ENCODE measurements around the gene POU6F2. TPM values are rescaled to one million over a fixed set of nuclear protein-coding genes. Genes with fewer than 3 reads are reported as not detected.

Gene POU6F2
- total RNA-seq, 1 experiment from 2014 or later, result 0.27 TPM

DNA sequence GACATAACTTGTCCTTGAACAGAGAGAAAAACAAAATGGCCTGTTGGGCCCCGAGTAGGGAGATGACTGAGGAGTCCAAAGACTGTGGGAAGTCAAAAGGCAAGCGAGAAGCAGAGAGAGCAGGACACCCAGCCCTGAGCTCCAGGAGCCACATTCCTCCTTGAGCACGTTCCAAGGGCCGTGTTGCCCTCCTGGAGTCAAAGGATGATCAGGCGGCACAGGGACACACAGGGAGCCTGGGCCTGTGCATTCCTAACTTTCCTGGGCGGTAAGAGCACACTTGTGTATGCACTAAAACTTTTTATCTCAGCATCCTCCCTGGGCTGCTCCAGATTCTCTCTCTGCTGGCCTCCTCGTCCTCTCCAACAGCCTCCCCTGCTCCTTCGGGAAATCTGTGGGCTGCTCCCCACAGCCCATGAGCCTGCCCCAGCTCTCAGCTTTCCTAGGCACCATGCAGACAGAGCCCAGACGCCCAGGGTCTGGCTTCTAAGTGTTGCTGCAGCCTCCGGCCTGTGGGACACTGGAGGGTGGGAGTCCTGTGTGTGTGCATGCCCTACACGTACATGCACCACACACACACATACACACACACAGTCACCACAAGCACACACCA lies 281.8 kb downstream of the POU6F2 start:
- CTCF ChIA-PET, result no interaction called here
- POLR2A ChIA-PET, result no interaction called here
- DNase-seq (ENCODE audit: low read depth, low spot score) (no peak), ATAC-seq (no peak)
- Histone ChIP-seq H2AFZ (ENCODE audit: low read depth, low read length, poor library complexity, severe bottlenecking) (no peak overlapping the region), H3K27me3 (ENCODE audit: insufficient read depth, low read length) (peaks cover 19% of the 10 kb centered on the region), H3K27ac (ENCODE audit: low read depth, low read length) (no peak overlapping the region), H3K79me2 (ENCODE audit: insufficient read depth, low read length) (no peaks in the 10 kb centered on the region), H3K36me3 (ENCODE audit: control insufficient read depth in 1 of 2, insufficient read depth in 2 of 2, low read length in 2 of 2) (no peaks in the 10 kb centered on the region), H3K4me1 (ENCODE audit: control insufficient read depth in 1 of 2, insufficient read depth in 2 of 2, low read length in 2 of 2) (no peaks in the 10 kb centered on the region), H3K4me2 (ENCODE audit: low read length) (no peak overlapping the region), H3K4me3 (replicated peaks in 1 of 2; ENCODE audit: low read depth in 1 of 2, low read length in 2 of 2) (no peak overlapping the region), H3K9ac (ENCODE audit: low read length) (no peak overlapping the region), H4K20me1 (ENCODE audit: insufficient read depth) (no peaks in the 10 kb centered on the region), H3K9me2 (ENCODE audit: insufficient read depth) (no peaks in the 10 kb centered on the region), H3K9me3 (ENCODE audit: control insufficient read depth in 1 of 2, insufficient read depth in 1 of 2, low read depth in 1 of 2, low read length in 2 of 2) (no peaks in the 10 kb centered on the region)
- intact Hi-C loops (cut with micrococcal nuclease), result no loop called here
- RAD21 ChIA-PET (ENCODE audit: low non-redundant PET in 1 of 2, low total read pairs in 2 of 2, uncharacterized antibody in 2 of 2, unreplicated experiment in 2 of 2), result no interaction called here
- BruUV-seq (replicated peaks), result no TSS peak
- TF ChIP-seq, protein P1, sequence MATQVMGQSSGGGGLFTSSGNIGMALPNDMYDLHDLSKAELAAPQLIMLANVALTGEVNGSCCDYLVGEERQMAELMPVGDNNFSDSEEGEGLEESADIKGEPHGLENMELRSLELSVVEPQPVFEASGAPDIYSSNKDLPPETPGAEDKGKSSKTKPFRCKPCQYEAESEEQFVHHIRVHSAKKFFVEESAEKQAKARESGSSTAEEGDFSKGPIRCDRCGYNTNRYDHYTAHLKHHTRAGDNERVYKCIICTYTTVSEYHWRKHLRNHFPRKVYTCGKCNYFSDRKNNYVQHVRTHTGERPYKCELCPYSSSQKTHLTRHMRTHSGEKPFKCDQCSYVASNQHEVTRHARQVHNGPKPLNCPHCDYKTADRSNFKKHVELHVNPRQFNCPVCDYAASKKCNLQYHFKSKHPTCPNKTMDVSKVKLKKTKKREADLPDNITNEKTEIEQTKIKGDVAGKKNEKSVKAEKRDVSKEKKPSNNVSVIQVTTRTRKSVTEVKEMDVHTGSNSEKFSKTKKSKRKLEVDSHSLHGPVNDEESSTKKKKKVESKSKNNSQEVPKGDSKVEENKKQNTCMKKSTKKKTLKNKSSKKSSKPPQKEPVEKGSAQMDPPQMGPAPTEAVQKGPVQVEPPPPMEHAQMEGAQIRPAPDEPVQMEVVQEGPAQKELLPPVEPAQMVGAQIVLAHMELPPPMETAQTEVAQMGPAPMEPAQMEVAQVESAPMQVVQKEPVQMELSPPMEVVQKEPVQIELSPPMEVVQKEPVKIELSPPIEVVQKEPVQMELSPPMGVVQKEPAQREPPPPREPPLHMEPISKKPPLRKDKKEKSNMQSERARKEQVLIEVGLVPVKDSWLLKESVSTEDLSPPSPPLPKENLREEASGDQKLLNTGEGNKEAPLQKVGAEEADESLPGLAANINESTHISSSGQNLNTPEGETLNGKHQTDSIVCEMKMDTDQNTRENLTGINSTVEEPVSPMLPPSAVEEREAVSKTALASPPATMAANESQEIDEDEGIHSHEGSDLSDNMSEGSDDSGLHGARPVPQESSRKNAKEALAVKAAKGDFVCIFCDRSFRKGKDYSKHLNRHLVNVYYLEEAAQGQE (IDR thresholded peaks at IDR 0.05; ENCODE audit: low read depth), result no peak
- no peak for TF ChIP-seq SP1 (IDR thresholded peaks at IDR 0.05; ENCODE audit: low read depth)
- no peak for TF ChIP-seq EZH2 (IDR thresholded peaks at IDR 0.05)
- no peak for TF ChIP-seq CEBPB (IDR thresholded peaks at IDR 0.05; ENCODE audit: low read depth)
- TF ChIP-seq, protein P2, sequence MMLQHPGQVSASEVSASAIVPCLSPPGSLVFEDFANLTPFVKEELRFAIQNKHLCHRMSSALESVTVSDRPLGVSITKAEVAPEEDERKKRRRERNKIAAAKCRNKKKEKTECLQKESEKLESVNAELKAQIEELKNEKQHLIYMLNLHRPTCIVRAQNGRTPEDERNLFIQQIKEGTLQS (IDR thresholded peaks at IDR 0.05), result no peak
- TF ChIP-seq RAD21 (IDR thresholded peaks at IDR 0.05; ENCODE audit: low read depth), result no peak
- TF ChIP-seq EGR1 (IDR thresholded peaks at IDR 0.05; ENCODE audit: low read depth), result no peak
- TF ChIP-seq YY1 (IDR thresholded peaks at IDR 0.05; ENCODE audit: extremely low read depth, insufficient replicate concordance, low read depth, low read length), result no peak
- TF ChIP-seq, protein P3, sequence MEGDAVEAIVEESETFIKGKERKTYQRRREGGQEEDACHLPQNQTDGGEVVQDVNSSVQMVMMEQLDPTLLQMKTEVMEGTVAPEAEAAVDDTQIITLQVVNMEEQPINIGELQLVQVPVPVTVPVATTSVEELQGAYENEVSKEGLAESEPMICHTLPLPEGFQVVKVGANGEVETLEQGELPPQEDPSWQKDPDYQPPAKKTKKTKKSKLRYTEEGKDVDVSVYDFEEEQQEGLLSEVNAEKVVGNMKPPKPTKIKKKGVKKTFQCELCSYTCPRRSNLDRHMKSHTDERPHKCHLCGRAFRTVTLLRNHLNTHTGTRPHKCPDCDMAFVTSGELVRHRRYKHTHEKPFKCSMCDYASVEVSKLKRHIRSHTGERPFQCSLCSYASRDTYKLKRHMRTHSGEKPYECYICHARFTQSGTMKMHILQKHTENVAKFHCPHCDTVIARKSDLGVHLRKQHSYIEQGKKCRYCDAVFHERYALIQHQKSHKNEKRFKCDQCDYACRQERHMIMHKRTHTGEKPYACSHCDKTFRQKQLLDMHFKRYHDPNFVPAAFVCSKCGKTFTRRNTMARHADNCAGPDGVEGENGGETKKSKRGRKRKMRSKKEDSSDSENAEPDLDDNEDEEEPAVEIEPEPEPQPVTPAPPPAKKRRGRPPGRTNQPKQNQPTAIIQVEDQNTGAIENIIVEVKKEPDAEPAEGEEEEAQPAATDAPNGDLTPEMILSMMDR (IDR thresholded peaks at IDR 0.05 in 2 of 3, conservative IDR thresholded peaks at IDR 0.05 in 1 of 3; ENCODE audit: borderline replicate concordance in 1 of 3, insufficient read depth in 1 of 3, low read depth in 2 of 3, low read length in 2 of 3), result no peak
- TF ChIP-seq, protein P4, sequence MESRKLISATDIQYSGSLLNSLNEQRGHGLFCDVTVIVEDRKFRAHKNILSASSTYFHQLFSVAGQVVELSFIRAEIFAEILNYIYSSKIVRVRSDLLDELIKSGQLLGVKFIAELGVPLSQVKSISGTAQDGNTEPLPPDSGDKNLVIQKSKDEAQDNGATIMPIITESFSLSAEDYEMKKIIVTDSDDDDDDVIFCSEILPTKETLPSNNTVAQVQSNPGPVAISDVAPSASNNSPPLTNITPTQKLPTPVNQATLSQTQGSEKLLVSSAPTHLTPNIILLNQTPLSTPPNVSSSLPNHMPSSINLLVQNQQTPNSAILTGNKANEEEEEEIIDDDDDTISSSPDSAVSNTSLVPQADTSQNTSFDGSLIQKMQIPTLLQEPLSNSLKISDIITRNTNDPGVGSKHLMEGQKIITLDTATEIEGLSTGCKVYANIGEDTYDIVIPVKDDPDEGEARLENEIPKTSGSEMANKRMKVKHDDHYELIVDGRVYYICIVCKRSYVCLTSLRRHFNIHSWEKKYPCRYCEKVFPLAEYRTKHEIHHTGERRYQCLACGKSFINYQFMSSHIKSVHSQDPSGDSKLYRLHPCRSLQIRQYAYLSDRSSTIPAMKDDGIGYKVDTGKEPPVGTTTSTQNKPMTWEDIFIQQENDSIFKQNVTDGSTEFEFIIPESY (IDR thresholded peaks at IDR 0.05; ENCODE audit: extremely low read depth, insufficient replicate concordance, low read length), result no peak
- no peak for TF ChIP-seq TCF7L2 (IDR thresholded peaks at IDR 0.05; ENCODE audit: borderline replicate concordance, extremely low read depth, insufficient read depth, insufficient read length)
- no peak for TF ChIP-seq SIN3A (IDR thresholded peaks at IDR 0.05; ENCODE audit: low read depth)
- TF ChIP-seq CBX3 (IDR thresholded peaks at IDR 0.05; ENCODE audit: low read depth), result no peak
- TF ChIP-seq, protein P5, sequence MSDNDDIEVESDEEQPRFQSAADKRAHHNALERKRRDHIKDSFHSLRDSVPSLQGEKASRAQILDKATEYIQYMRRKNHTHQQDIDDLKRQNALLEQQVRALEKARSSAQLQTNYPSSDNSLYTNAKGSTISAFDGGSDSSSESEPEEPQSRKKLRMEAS (IDR thresholded peaks at IDR 0.05), result no peak
- TF ChIP-seq FOSL1 (IDR thresholded peaks at IDR 0.05; ENCODE audit: low read depth), result no peak
